Measurements from ENCODE around the gene NT5C.

DNA sequence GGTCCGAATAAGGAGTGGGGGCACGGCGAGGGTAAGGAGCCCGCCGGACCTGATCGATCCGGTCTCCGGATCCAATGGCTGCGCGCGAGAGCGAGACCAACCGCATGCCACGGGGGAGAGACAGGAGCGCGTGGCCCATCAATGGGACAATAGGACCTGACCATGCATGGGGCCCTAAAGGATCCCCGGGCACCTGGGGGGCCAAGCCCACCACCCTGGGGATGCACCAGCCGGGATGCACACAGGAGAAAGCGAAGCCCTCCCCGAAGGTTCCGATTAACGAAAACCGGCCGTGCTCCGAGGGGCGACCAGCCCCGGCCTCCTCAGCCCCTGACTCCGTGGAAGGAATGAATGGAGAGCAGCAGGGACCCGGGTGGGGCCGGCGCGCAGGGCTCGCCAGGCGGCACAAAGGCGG, 22.2 kb upstream of the NT5C start:
- TF ChIP-seq, protein P1, sequence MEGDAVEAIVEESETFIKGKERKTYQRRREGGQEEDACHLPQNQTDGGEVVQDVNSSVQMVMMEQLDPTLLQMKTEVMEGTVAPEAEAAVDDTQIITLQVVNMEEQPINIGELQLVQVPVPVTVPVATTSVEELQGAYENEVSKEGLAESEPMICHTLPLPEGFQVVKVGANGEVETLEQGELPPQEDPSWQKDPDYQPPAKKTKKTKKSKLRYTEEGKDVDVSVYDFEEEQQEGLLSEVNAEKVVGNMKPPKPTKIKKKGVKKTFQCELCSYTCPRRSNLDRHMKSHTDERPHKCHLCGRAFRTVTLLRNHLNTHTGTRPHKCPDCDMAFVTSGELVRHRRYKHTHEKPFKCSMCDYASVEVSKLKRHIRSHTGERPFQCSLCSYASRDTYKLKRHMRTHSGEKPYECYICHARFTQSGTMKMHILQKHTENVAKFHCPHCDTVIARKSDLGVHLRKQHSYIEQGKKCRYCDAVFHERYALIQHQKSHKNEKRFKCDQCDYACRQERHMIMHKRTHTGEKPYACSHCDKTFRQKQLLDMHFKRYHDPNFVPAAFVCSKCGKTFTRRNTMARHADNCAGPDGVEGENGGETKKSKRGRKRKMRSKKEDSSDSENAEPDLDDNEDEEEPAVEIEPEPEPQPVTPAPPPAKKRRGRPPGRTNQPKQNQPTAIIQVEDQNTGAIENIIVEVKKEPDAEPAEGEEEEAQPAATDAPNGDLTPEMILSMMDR (IDR thresholded peaks at IDR 0.05; ENCODE audit: low read depth, low read length, poor library complexity, severe bottlenecking): no peak
- TF ChIP-seq EZH2phosphoT487 (IDR thresholded peaks at IDR 0.05; ENCODE audit: borderline replicate concordance, low read length): no peak

Measured in DOHH2 (cell line).